GM12878 (cell line): ENCODE results near the gene WFDC11.

Experiments used
- CHD4 ChIP-seq: fragments of 200-600 bp; sonication (generic); IDR thresholded peaks from 2 replicates; pipeline ENCODE4 v1.6.1; 2016; ENCODE audit warnings: mild to moderate bottlenecking
- RAD51 ChIP-seq: fragments of 450-650 bp; IDR thresholded peaks from 2 replicates; pipeline ENCODE4 v1.6.1; 2016; ENCODE audit warnings: moderate library complexity, mild to moderate bottlenecking, inconsistent platforms
- TF ChIP-seq, protein P1 (sequence below), 3 experiments: IDR thresholded peaks in 2 of 3; conservative IDR thresholded peaks in 1 of 3; 2 replicates each; pipeline ENCODE4 v1.5.1; 2011; ENCODE audit warnings: low read depth in 3 of 3, low read length in 3 of 3, mild to moderate bottlenecking in 3 of 3, control low read depth in 2 of 3, moderate library complexity in 2 of 3, inconsistent platforms in 1 of 3, mixed read lengths in 1 of 3; ENCODE audit not compliant: control insufficient read depth in 2 of 3, insufficient read depth in 1 of 3; ENCODE audit errors: extremely low read depth in 1 of 3
- TF ChIP-seq, protein P2 (sequence below): IDR thresholded peaks from 2 replicates; pipeline ENCODE4 v1.6.1; 2012; ENCODE audit warnings: low read depth, low read length, improper control_type of control experiment

DNA sequence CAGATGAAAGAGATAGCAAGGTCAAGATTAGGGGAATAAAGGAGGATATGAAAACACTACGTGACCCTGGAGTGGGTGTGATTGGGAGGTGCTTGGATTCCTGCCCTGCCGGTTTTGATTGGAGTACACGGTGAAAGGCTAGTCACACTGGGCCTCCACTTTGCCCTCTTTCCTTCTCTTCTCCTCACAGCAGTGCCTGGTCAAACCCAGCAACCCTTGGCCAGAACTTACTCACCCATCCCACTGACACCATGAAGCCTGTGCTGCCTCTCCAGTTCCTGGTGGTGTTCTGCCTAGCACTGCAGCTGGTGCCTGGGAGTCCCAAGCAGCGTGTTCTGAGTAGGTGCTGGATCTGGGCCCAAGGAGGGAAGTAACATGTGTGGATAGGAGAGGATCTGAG is 31.8 kb upstream of the WFDC11 start, which contains the start of gene WFDC13:
- no peak for TF ChIP-seq RAD51
- TF ChIP-seq, protein P1, sequence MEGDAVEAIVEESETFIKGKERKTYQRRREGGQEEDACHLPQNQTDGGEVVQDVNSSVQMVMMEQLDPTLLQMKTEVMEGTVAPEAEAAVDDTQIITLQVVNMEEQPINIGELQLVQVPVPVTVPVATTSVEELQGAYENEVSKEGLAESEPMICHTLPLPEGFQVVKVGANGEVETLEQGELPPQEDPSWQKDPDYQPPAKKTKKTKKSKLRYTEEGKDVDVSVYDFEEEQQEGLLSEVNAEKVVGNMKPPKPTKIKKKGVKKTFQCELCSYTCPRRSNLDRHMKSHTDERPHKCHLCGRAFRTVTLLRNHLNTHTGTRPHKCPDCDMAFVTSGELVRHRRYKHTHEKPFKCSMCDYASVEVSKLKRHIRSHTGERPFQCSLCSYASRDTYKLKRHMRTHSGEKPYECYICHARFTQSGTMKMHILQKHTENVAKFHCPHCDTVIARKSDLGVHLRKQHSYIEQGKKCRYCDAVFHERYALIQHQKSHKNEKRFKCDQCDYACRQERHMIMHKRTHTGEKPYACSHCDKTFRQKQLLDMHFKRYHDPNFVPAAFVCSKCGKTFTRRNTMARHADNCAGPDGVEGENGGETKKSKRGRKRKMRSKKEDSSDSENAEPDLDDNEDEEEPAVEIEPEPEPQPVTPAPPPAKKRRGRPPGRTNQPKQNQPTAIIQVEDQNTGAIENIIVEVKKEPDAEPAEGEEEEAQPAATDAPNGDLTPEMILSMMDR (IDR thresholded peaks at IDR 0.05 in 2 of 3, conservative IDR thresholded peaks at IDR 0.05 in 1 of 3; ENCODE audit: control insufficient read depth in 2 of 3, extremely low read depth in 1 of 3, insufficient read depth in 1 of 3, low read depth in 3 of 3, low read length in 3 of 3) = no peak
- TF ChIP-seq CHD4 = no peak
- TF ChIP-seq, protein P2, sequence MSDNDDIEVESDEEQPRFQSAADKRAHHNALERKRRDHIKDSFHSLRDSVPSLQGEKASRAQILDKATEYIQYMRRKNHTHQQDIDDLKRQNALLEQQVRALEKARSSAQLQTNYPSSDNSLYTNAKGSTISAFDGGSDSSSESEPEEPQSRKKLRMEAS = no peak
